ENCODE measurements around the gene DENND2C. TPM values are rescaled to one million over a fixed set of nuclear protein-coding genes. Genes with fewer than 3 reads are reported as not detected.

DENND2C gene
- total and polyA plus RNA-seq, 4 donors = 1.3 to 5.6 (median 3.4) TPM

- no peak overlapping the region for H3K4me3 ChIP-seq (ENCODE audit: low read depth in 1 of 3, low read length in 3 of 3)
- TF ChIP-seq GABPA (IDR thresholded peaks at IDR 0.05 in 1 of 2, conservative IDR thresholded peaks at IDR 0.05 in 1 of 2) (no peak), NR2F2 (IDR thresholded peaks at IDR 0.05) (no peak), CTCF (IDR thresholded peaks at IDR 0.05; ENCODE audit: low read depth, low read length, missing input control) (no peak), HNF4A (conservative IDR thresholded peaks at IDR 0.05) (no peak), RXRA (IDR thresholded peaks at IDR 0.05) (no peak), ZBTB33 (IDR thresholded peaks at IDR 0.05) (no peak), FOXA2 (IDR thresholded peaks at IDR 0.05) (no peak), TAF1 (conservative IDR thresholded peaks at IDR 0.05) (no peak), YY1 (IDR thresholded peaks at IDR 0.05) (no peak), FOXA1 (IDR thresholded peaks at IDR 0.05) (no peak), EGR1 (IDR thresholded peaks at IDR 0.05; ENCODE audit: low read depth in 2 of 2) (no peak), MAX (IDR thresholded peaks at IDR 0.05) (no peak), JUND (IDR thresholded peaks at IDR 0.05) (no peak)
- no peak overlapping the region for H3K9ac ChIP-seq (ENCODE audit: low read depth in 1 of 2, low read length in 2 of 2)
- no peak overlapping the region for H3K27ac ChIP-seq (ENCODE audit: low read depth in 1 of 2, low read length in 2 of 2)
- DNase-seq (ENCODE audit: low spot score) = no peak
- no peaks in the 10 kb centered on the region for H3K4me1 ChIP-seq (ENCODE audit: control insufficient read depth in 4 of 4, insufficient read depth in 4 of 4, low read length in 3 of 4)
- 82% methylated on average over 5 of the region's 5 CpGs for WGBS
- no peaks in the 10 kb centered on the region for H3K36me3 ChIP-seq (ENCODE audit: control insufficient read depth in 4 of 4, insufficient read depth in 3 of 4, low read depth in 1 of 4, low read length in 3 of 4)
- no peaks in the 10 kb centered on the region for H3K9me3 ChIP-seq (ENCODE audit: control insufficient read depth in 4 of 4, low read length in 3 of 4)
- H3K27me3 ChIP-seq (ENCODE audit: control insufficient read depth in 4 of 4, insufficient read depth in 4 of 4, low read length in 3 of 4) = no peaks in the 10 kb centered on the region
Observed at GRCh38 chr1:114685851-114686250, 16.0 kb upstream of the DENND2C start.

- Histone ChIP-seq H3K36me3 (ENCODE audit: control insufficient read depth in 4 of 4, insufficient read depth in 3 of 4, low read depth in 1 of 4, low read length in 3 of 4) (no peaks in the 10 kb centered on the region), H3K4me3 (ENCODE audit: low read depth in 1 of 3, low read length in 3 of 3) (no peak overlapping the region), H3K27ac (ENCODE audit: low read depth in 1 of 2, low read length in 2 of 2) (no peak overlapping the region), H3K27me3 (ENCODE audit: control insufficient read depth in 4 of 4, insufficient read depth in 4 of 4, low read length in 3 of 4) (no peaks in the 10 kb centered on the region), H3K4me1 (ENCODE audit: control insufficient read depth in 4 of 4, insufficient read depth in 4 of 4, low read length in 3 of 4) (no peaks in the 10 kb centered on the region), H3K9me3 (ENCODE audit: control insufficient read depth in 4 of 4, low read length in 3 of 4) (no peaks in the 10 kb centered on the region), H3K9ac (ENCODE audit: low read depth in 1 of 2, low read length in 2 of 2) (no peak overlapping the region)
- DNase-seq (ENCODE audit: low spot score) = no peak
- TF ChIP-seq NR2F2 (IDR thresholded peaks at IDR 0.05) (no peak), YY1 (IDR thresholded peaks at IDR 0.05) (no peak), FOXA1 (IDR thresholded peaks at IDR 0.05) (no peak), ZBTB33 (IDR thresholded peaks at IDR 0.05) (no peak), JUND (IDR thresholded peaks at IDR 0.05) (no peak), RXRA (IDR thresholded peaks at IDR 0.05) (no peak), ATF3 (IDR thresholded peaks at IDR 0.05) (no peak), FOXA2 (IDR thresholded peaks at IDR 0.05) (no peak), GABPA (IDR thresholded peaks at IDR 0.05 in 1 of 2, conservative IDR thresholded peaks at IDR 0.05 in 1 of 2) (no peak)
- WGBS = 79% methylated on average over 5 of the region's 5 CpGs
Observed at GRCh38 chr1:114677691-114678090, 7.8 kb upstream of the DENND2C start.

Data from liver (tissue), 9 donors.